Measurements from ENCODE around the gene ILDR2.
"Not testable (repeated sequence)": the region's sequence is repeated elsewhere in the genome, so short reads cannot be mapped to it uniquely, and the experiment has no call there.

Gene ILDR2

GRCh38 chr1:166884971-166885370 is 90.4 kb downstream of the ILDR2 start:
- no peak for DNase-seq

GRCh38 chr1:166884040-166884642 is 91.2 kb downstream of the ILDR2 start:
- DNase-seq: peak; percentile 54 to 64

DNA sequence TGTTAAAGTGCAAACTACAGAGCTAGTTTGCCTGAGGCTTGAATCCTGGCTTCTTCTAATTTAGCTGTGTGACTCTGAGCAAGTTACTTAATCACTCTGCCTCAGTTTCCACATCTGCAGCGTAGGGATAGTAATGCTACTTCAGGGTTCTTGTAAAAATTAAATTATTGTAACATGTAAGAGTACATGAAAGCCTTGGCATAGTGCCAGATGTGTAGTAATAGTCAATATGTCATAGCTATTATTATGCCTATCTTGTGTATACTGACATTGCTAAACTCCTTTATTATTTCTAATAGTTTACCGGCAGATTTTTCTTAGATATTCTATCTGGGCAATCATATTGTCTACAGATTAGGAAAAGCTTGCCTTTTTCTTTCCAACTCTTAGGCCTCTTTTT is 92.4 kb downstream of the ILDR2 start:
- DNase-seq: no peak

DNA sequence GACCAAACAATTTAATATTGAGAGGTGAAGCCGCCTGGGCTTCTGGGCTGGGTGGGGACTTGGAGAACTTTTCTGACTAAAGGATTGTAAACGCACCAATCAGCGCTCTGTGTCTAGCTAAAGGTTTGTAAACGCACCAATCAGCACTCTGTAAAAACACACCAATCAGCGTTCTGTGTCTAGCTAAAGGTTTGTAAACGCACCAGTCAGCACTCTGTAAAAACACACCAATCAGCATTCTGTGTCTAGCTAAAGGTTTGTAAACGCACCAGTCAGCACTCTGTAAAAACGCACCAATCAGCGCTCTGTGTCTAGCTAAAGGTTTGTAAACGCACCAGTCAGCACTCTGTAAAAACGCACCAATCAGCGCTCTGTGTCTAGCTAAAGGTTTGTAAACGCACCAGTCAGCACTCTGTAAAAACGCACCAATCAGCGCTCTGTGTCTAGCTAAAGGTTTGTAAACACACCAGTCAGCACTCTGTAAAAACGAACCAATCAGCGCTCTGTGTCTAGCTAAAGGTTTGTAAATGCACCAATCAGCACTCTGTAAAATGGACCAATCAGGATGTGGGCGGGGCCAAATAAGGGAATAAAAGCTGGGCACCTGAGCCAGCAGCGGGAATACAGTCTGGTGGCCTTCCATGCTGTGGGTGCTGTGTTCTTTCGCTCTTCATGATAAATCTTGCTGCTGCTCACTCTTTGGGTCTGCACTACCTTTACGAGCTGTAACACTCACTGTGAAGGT is 97.0 kb downstream of the ILDR2 start:
- not testable (repeated sequence) for DNase-seq

DNA sequence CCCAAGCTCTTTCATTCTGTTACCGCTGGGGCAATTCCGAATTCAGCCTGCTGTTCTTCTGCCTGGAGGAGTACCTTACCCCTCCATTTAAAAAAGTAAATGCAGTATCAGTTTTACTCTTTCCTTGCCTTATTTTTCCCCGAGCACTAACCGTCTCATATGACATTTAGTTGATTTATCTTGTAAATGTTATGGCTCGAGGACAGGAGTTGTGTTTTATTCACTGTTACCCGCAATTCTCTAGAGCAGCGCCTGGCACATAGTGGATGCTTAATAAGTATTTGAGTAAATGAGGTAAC is 98.9 kb downstream of the ILDR2 start:
- DNase-seq: no peak

GRCh38 chr1:166875734-166876539 is 99.4 kb downstream of the ILDR2 start, which contains the start of gene TADA1:
Gene TADA1, minus strand, starts transcription at chr1:166876264. Its CDS starts 31 bp downstream, at chr1:166876233.
- peak; percentile 97 to 98 for DNase-seq

- DNase-seq: no peak
Observed at GRCh38 chr1:166875302-166875733, 100.0 kb downstream of the ILDR2 start.

- DNase-seq: no peak
Observed at GRCh38 chr1:166874464-166874863, 100.9 kb downstream of the ILDR2 start.

- DNase-seq: no peak
Observed at GRCh38 chr1:166870584-166870983, 104.8 kb downstream of the ILDR2 start.

GRCh38 chr1:166869318-166870099 is 105.8 kb downstream of the ILDR2 start:
- no peak for DNase-seq

DNA sequence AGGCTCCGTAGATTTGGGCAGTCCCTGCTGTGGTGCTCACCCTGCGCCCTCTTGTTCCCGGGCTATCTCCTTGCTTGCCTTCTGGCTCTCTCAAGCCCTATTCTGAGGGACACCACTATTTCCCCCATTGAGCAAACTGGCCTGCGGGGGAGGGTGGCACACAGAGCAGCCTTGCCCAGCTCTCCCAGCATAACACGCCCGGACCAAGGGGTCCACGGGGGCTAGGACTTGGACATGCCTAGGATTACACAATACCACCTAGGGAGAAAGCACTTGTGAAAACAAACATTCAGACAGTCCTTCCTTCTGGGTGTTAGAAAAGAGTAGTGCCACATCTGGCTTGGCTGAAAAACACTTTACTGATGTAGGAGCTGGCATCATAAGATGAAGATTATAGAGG is 106.7 kb downstream of the ILDR2 start:
- no peak for DNase-seq

GRCh38 chr1:166865926-166866325 is 109.4 kb downstream of the ILDR2 start:
- DNase-seq: no peak

GRCh38 chr1:166859597-166859996 is 115.7 kb downstream of the ILDR2 start:
- no peak for DNase-seq

DNA sequence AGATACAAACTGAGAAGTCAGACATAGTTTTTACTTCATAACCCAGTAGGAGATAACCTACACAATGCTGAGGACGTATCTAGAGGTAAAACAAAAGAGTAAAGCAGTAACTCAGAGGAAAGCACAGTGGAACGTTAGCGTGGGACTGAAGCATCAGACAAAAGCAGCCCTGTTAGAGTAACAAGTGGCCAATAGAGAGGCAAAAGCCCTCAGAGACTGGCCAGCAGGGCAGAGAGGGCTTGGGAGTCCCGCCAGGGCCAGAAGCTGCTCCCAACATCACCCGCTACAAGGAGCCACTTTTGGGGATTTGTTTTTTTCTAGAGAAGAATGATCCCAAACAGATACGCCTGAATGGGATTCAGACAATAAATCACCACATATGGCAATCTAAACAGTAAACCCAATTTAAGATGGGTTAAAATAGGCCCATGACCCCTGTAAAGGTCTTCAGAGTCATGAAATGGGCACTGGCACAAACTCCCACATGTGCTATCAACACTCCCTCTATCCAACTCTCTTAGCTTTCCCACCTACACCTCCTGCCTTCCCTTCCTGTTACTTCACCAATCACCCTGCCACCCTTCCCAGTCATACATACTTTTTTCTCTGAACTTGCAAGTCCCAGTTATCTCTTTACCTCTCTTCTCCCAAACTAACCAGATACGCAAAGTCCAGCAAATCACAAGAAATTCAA is 116.5 kb downstream of the ILDR2 start:
- no peak for DNase-seq

Measured in activated T-cell treated with anti-CD3 and anti-CD28 coated beads, Interleukin-2, amount 50 U/mL, for 48 hours (primary cell).